ENCODE measurements around the gene MPPED2.

The MPPED2 gene

DNA sequence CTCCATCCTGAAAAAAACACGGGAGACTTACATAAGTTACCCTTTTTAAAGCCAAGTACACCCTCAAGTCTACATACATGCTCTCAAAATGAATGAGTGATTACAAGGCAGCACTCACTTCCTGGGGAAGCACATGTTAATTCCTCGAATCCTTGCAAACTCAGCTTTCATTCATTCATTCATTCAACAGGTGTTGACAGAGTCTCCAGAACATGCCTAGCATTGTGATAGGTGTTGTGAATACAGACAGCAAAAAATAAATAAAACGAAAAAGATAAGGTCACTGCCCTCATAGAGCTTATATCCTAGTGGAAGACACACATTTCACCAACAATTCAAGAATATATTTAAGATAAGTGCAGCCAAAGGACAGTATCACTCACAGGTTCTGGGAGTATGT is 19.7 kb downstream of the MPPED2 start:
- TF ChIP-seq SPI1 (IDR thresholded peaks at IDR 0.05; ENCODE audit: borderline replicate concordance, low read depth) (no peak), POLR2AphosphoS5 (IDR thresholded peaks at IDR 0.05; ENCODE audit: low read depth) (no peak), GABPA (IDR thresholded peaks at IDR 0.05; ENCODE audit: low read depth) (no peak)
- TF ChIP-seq, protein P1, sequence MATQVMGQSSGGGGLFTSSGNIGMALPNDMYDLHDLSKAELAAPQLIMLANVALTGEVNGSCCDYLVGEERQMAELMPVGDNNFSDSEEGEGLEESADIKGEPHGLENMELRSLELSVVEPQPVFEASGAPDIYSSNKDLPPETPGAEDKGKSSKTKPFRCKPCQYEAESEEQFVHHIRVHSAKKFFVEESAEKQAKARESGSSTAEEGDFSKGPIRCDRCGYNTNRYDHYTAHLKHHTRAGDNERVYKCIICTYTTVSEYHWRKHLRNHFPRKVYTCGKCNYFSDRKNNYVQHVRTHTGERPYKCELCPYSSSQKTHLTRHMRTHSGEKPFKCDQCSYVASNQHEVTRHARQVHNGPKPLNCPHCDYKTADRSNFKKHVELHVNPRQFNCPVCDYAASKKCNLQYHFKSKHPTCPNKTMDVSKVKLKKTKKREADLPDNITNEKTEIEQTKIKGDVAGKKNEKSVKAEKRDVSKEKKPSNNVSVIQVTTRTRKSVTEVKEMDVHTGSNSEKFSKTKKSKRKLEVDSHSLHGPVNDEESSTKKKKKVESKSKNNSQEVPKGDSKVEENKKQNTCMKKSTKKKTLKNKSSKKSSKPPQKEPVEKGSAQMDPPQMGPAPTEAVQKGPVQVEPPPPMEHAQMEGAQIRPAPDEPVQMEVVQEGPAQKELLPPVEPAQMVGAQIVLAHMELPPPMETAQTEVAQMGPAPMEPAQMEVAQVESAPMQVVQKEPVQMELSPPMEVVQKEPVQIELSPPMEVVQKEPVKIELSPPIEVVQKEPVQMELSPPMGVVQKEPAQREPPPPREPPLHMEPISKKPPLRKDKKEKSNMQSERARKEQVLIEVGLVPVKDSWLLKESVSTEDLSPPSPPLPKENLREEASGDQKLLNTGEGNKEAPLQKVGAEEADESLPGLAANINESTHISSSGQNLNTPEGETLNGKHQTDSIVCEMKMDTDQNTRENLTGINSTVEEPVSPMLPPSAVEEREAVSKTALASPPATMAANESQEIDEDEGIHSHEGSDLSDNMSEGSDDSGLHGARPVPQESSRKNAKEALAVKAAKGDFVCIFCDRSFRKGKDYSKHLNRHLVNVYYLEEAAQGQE (IDR thresholded peaks at IDR 0.05; ENCODE audit: insufficient replicate concordance, low read depth), result no peak
- TF ChIP-seq, protein P2, sequence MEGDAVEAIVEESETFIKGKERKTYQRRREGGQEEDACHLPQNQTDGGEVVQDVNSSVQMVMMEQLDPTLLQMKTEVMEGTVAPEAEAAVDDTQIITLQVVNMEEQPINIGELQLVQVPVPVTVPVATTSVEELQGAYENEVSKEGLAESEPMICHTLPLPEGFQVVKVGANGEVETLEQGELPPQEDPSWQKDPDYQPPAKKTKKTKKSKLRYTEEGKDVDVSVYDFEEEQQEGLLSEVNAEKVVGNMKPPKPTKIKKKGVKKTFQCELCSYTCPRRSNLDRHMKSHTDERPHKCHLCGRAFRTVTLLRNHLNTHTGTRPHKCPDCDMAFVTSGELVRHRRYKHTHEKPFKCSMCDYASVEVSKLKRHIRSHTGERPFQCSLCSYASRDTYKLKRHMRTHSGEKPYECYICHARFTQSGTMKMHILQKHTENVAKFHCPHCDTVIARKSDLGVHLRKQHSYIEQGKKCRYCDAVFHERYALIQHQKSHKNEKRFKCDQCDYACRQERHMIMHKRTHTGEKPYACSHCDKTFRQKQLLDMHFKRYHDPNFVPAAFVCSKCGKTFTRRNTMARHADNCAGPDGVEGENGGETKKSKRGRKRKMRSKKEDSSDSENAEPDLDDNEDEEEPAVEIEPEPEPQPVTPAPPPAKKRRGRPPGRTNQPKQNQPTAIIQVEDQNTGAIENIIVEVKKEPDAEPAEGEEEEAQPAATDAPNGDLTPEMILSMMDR (IDR thresholded peaks at IDR 0.05; ENCODE audit: insufficient read depth, low read length), result no peak
- DNase-seq (ENCODE audit: low read depth in 1 of 2, low spot score in 1 of 2), result no peak
- Histone ChIP-seq H3K4me3 (replicated peaks; ENCODE audit: insufficient read depth, low read length) (no peak overlapping the region), H3K27ac (replicated peaks) (no peak overlapping the region), H3K27me3 (ENCODE audit: insufficient read depth, poor library complexity, severe bottlenecking) (peaks cover 7% of the 10 kb centered on the region)

DNA sequence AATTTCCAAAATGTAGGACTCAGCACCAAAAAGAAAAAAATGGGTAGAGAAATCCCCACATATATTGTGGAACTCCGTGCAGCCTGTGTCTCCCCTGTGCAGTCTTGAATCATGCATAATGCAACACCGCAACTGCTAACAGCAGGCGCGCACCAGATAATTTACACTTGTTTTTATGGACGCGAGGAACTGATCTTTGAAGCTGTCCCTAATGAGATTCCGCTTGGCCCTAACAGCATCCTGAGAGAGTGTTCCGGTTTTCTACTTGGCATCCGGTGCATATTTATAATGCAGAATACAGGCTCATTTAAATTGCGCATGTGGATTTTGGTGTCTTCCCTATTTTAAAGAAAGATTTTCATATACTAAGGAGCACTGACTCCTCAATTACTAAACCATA is 21.1 kb downstream of the MPPED2 start:
- Histone ChIP-seq H3K4me3 (replicated peaks; ENCODE audit: insufficient read depth, low read length) (no peak overlapping the region), H3K27me3 (ENCODE audit: insufficient read depth, poor library complexity, severe bottlenecking) (peaks cover 7% of the 10 kb centered on the region), H3K27ac (replicated peaks) (no peak overlapping the region)
- no peak for DNase-seq (ENCODE audit: low read depth in 1 of 2, low spot score in 1 of 2)
- TF ChIP-seq, protein P2 (IDR thresholded peaks at IDR 0.05; ENCODE audit: insufficient read depth, low read length), result no peak
- TF ChIP-seq GABPA (IDR thresholded peaks at IDR 0.05; ENCODE audit: low read depth), result no peak
- TF ChIP-seq, protein P1 (IDR thresholded peaks at IDR 0.05; ENCODE audit: insufficient replicate concordance, low read depth), result no peak
- TF ChIP-seq SPI1 (IDR thresholded peaks at IDR 0.05; ENCODE audit: borderline replicate concordance, low read depth), result no peak
- no peak for TF ChIP-seq POLR2AphosphoS5 (IDR thresholded peaks at IDR 0.05; ENCODE audit: low read depth)

DNA sequence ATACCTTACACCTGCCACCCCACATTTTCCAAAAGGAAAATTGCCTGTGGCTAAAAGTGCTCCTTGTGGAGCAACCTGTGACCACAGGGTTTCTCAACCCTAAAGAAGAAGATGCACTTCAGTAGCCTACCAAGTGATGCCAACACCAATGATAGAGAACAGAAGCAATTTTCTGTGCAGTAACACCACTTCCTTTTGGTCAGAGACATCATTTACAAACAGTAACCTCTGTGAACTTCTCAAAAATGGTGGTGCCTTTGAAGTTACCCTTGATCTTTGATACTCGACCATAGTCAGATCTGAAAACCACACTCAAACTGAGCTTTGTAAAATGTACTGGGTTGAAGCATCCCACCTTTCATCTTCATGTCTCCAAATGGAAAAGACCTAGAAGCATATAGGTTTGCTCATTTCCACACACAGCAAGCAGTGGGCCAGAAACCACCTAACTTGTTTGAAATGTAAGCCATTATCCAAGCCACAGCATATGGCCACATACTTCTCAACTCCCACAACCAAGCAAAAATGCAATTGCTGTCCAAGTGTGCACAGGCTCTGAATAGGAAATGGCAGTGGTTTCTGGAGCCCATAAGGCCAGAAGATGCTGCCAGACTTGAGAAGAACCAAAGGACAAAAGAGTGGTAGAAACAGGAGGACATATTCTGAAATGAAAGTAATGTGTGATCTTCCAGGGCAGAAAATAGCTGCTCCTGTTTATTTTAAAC is 24.3 kb downstream of the MPPED2 start:
- peaks cover 7% of the 10 kb centered on the region for H3K27me3 ChIP-seq (ENCODE audit: insufficient read depth, poor library complexity, severe bottlenecking)
- TF ChIP-seq, protein P1 (IDR thresholded peaks at IDR 0.05; ENCODE audit: insufficient replicate concordance, low read depth), result no peak
- TF ChIP-seq, protein P2 (IDR thresholded peaks at IDR 0.05; ENCODE audit: insufficient read depth, low read length), result no peak
- TF ChIP-seq POLR2AphosphoS5 (IDR thresholded peaks at IDR 0.05; ENCODE audit: low read depth) (no peak), SPI1 (IDR thresholded peaks at IDR 0.05; ENCODE audit: borderline replicate concordance, low read depth) (no peak), GABPA (IDR thresholded peaks at IDR 0.05; ENCODE audit: low read depth) (no peak)
- H3K4me3 ChIP-seq (replicated peaks; ENCODE audit: insufficient read depth, low read length), result no peak overlapping the region
- H3K27ac ChIP-seq (replicated peaks), result no peak overlapping the region
- DNase-seq (ENCODE audit: low read depth in 1 of 2, low spot score in 1 of 2), result no peak

Data from HL-60 (cell line).